HEK293 (cell line): Measurements from ENCODE around the gene SLC39A12.

ENCODE experiments used
- CTCF ChIA-PET: fragments of 350-600 bp; formaldehyde crosslinking; extraction: SDS; loops from one replicate; lab custom pipeline; 2021; ENCODE audit warnings: antibody characterized with exemption; lab: Yijun Ruan, JAX
- POLR2A ChIA-PET: fragments of 300-600 bp; formaldehyde crosslinking; extraction: SDS; loops from one replicate; lab custom pipeline; 2020; ENCODE audit warnings: antibody characterized with exemption, inconsistent platforms; lab: Yijun Ruan, JAX
- H3K27ac ChIP-seq: fragments of 200-500 bp; sonication (Bioruptor generic); 2 replicates; pipeline ENCODE4 v1.5.1; 2014; ENCODE audit warnings: low read depth, low read length, control low read depth, inconsistent platforms; ENCODE audit errors: extremely low read depth
- H3K36me3 ChIP-seq, 2 experiments: fragments of 200-500 bp in 1 of 2; sonication (Bioruptor generic) in 1 of 2; 1 replicate in 1 of 2; 2 replicates in 1 of 2; pipeline ENCODE4 v1.5.1; 2014 to 2017; ENCODE audit warnings: inconsistent platforms in 2 of 2, low read length in 2 of 2; ENCODE audit not compliant: control insufficient read depth in 2 of 2, insufficient read depth in 1 of 2
- H3K4me1 ChIP-seq: fragments of 200-500 bp; sonication (Bioruptor generic); 2 replicates; pipeline ENCODE4 v1.5.1; 2014; ENCODE audit warnings: mild to moderate bottlenecking, low read length, inconsistent platforms; ENCODE audit not compliant: control insufficient read depth, insufficient read depth
- H3K4me3 ChIP-seq: 2 replicates; pipeline ENCODE4 v1.5.1; 2011; ENCODE audit warnings: low read depth, mild to moderate bottlenecking, control low read depth, low read length, moderate library complexity
- H3K9me3 ChIP-seq: fragments of 200-500 bp; sonication (Bioruptor generic); 2 replicates; pipeline ENCODE4 v1.5.1; 2014; ENCODE audit warnings: low read depth, low read length, inconsistent platforms; ENCODE audit not compliant: control insufficient read depth, insufficient read depth
- ELK4 ChIP-seq: IDR thresholded peaks from 2 replicates; pipeline ENCODE4 v1.6.1; 2011; ENCODE audit warnings: mild to moderate bottlenecking, low read depth, low read length, borderline replicate concordance
- HOXD13 ChIP-seq: sonication (generic); formaldehyde crosslinking; IDR thresholded peaks from 2 replicates; pipeline ENCODE4 v1.8.0; 2022; ENCODE audit warnings: missing genetic modification reagents, borderline replicate concordance
- PRDM6 ChIP-seq: fragments of 450-650 bp; formaldehyde crosslinking; IDR thresholded peaks from 2 replicates; pipeline ENCODE4 v1.5.1; 2017; ENCODE audit warnings: missing biosample characterization, missing genetic modification characterization
- REPIN1 ChIP-seq: fragments of 450-650 bp; formaldehyde crosslinking; IDR thresholded peaks from 2 replicates; pipeline ENCODE4 v1.5.1; 2017; ENCODE audit warnings: missing biosample characterization, missing genetic modification characterization, low read depth
- SCRT2 ChIP-seq: fragments of 450-650 bp; formaldehyde crosslinking; IDR thresholded peaks from 2 replicates; pipeline ENCODE4 v1.5.1; 2016; ENCODE audit warnings: missing biosample characterization, missing genetic modification characterization
- ZBTB8A ChIP-seq: fragments of 450-650 bp; formaldehyde crosslinking; IDR thresholded peaks from 2 replicates; pipeline ENCODE4 v1.5.1; 2016; ENCODE audit warnings: missing biosample characterization, missing genetic modification characterization
- ZFP41 ChIP-seq: fragments of 450-650 bp; formaldehyde crosslinking; IDR thresholded peaks from 2 replicates; pipeline ENCODE4 v1.5.1; 2016; ENCODE audit warnings: missing biosample characterization, missing genetic modification characterization, borderline replicate concordance
- ZFP69B ChIP-seq: fragments of 450-650 bp; formaldehyde crosslinking; IDR thresholded peaks from 2 replicates; pipeline ENCODE4 v1.5.1; 2016; ENCODE audit warnings: missing biosample characterization, missing genetic modification characterization
- ZNF121 ChIP-seq: fragments of 450-650 bp; formaldehyde crosslinking; IDR thresholded peaks from 2 replicates; pipeline ENCODE4 v1.5.1; 2016; ENCODE audit warnings: missing biosample characterization, missing genetic modification characterization
- ZNF140 ChIP-seq: fragments of 450-650 bp; formaldehyde crosslinking; IDR thresholded peaks from 2 replicates; pipeline ENCODE4 v1.5.1; 2016; ENCODE audit warnings: missing biosample characterization, missing genetic modification characterization
- ZNF169 ChIP-seq: fragments of 450-650 bp; formaldehyde crosslinking; IDR thresholded peaks from 2 replicates; pipeline ENCODE4 v1.5.1; 2016; ENCODE audit warnings: missing biosample characterization, missing genetic modification characterization
- ZNF19 ChIP-seq: fragments of 450-650 bp; formaldehyde crosslinking; IDR thresholded peaks from 2 replicates; pipeline ENCODE4; 2016; ENCODE audit warnings: missing biosample characterization, missing genetic modification characterization, low read depth
- ZNF202 ChIP-seq: fragments of 450-650 bp; formaldehyde crosslinking; IDR thresholded peaks from 2 replicates; pipeline ENCODE4 v1.5.1; 2016; ENCODE audit warnings: missing biosample characterization, missing genetic modification characterization, borderline replicate concordance
- ZNF354C ChIP-seq: fragments of 450-650 bp; formaldehyde crosslinking; IDR thresholded peaks from 2 replicates; pipeline ENCODE4 v1.5.1; 2016; ENCODE audit warnings: missing biosample characterization, missing genetic modification characterization, low read depth, borderline replicate concordance
- ZNF37A ChIP-seq: fragments of 450-650 bp; IDR thresholded peaks from 2 replicates; pipeline ENCODE4 v1.5.1; 2018; ENCODE audit warnings: missing biosample characterization, missing genetic modification characterization
- ZNF449 ChIP-seq: fragments of 450-650 bp; formaldehyde crosslinking; IDR thresholded peaks from 2 replicates; pipeline ENCODE4 v1.5.1; 2017; ENCODE audit warnings: missing biosample characterization, mild to moderate bottlenecking, missing genetic modification characterization, moderate library complexity
- ZNF48 ChIP-seq: fragments of 450-650 bp; formaldehyde crosslinking; IDR thresholded peaks from 2 replicates; pipeline ENCODE4 v1.5.1; 2016; ENCODE audit warnings: missing biosample characterization, missing genetic modification characterization
- ZNF555 ChIP-seq: fragments of 450-650 bp; formaldehyde crosslinking; conservative IDR thresholded peaks from 2 replicates; pipeline ENCODE4 v1.5.1; 2017; ENCODE audit warnings: missing biosample characterization, mild to moderate bottlenecking, missing genetic modification characterization, inconsistent platforms
- ZNF596 ChIP-seq: fragments of 450-650 bp; IDR thresholded peaks from 2 replicates; pipeline ENCODE4 v1.5.0; 2018; ENCODE audit warnings: missing biosample characterization, mild to moderate bottlenecking, missing genetic modification characterization, moderate library complexity
- ZSCAN23 ChIP-seq: fragments of 450-650 bp; formaldehyde crosslinking; IDR thresholded peaks from 2 replicates; pipeline ENCODE4 v1.5.1; 2016; ENCODE audit warnings: missing biosample characterization, missing genetic modification characterization
- ZSCAN5A ChIP-seq: fragments of 450-650 bp; formaldehyde crosslinking; IDR thresholded peaks from 2 replicates; pipeline ENCODE4 v1.5.1; 2016; ENCODE audit warnings: missing biosample characterization, missing genetic modification characterization

Gene SLC39A12

GRCh38 chr10:17980846-17981565 lies 29.3 kb downstream of the SLC39A12 start:
- Histone ChIP-seq H3K4me1 (peaks cover 4% of the 10 kb centered on the region), H3K36me3 (no peaks in the 10 kb centered on the region), H3K27ac (no peak overlapping the region), H3K9me3 (no peaks in the 10 kb centered on the region), H3K4me3 (no peak overlapping the region)
- POLR2A ChIA-PET: no interaction called here
- TF ChIP-seq ZBTB8A: no peak
- CTCF ChIA-PET: interaction anchor here (0.9 kb wide), 1 partner anchor 47 kb away, joined by 3 read pairs; no protein-coding TSS in a partner anchor

GRCh38 chr10:17981766-17982380 lies 30.2 kb downstream of the SLC39A12 start:
- ChIA-PET POLR2A (no interaction called here), CTCF (interaction anchor here (0.8 to 1.0 kb wide), 2 partner anchors 13 to 71 kb away, joined by 3 to 5 read pairs; no protein-coding TSS in a partner anchor)
- H3K27ac ChIP-seq: no peak overlapping the region

GRCh38 chr10:17984056-17984455 lies 32.3 kb downstream of the SLC39A12 start:
- no peaks in the 10 kb centered on the region for H3K9me3 ChIP-seq
- no peak for TF ChIP-seq ZFP41 (tag by site-specific recombination)
- no peak for TF ChIP-seq ZNF354C
- TF ChIP-seq ZNF169 (tag by site-specific recombination): no peak
- no peak for TF ChIP-seq ZNF140 (tag by site-specific recombination)
- TF ChIP-seq SCRT2 (tag by site-specific recombination): no peak
- TF ChIP-seq ZNF596 (tag by site-specific recombination): no peak
- TF ChIP-seq HOXD13: no peak
- TF ChIP-seq ELK4: no peak
- TF ChIP-seq ZNF37A: no peak
- TF ChIP-seq ZNF19 (tag by site-specific recombination): no peak
- TF ChIP-seq ZFP69B: no peak
- TF ChIP-seq PRDM6 (tag by site-specific recombination): no peak
- TF ChIP-seq ZNF202 (tag by site-specific recombination): no peak
- ChIA-PET POLR2A (no interaction called here), CTCF (interaction anchor here (0.6 kb wide), 1 partner anchor 189 kb away, joined by 3 read pairs; no protein-coding TSS in a partner anchor)
- no peaks in the 10 kb centered on the region for H3K36me3 ChIP-seq
- H3K27ac ChIP-seq: no peak overlapping the region
- H3K4me1 ChIP-seq: peaks cover 4% of the 10 kb centered on the region
- no peak overlapping the region for H3K4me3 ChIP-seq

More at GRCh38 chr10:17981766-17982380, 30.2 kb downstream of the SLC39A12 start:
- TF ChIP-seq ZSCAN23 (tag by site-specific recombination) (no peak), ZNF449 (tag by site-specific recombination) (no peak), ZSCAN5A (no peak), ZNF48 (tag by site-specific recombination) (no peak), REPIN1 (tag by site-specific recombination) (no peak), ELK4 (no peak), ZFP41 (tag by site-specific recombination) (no peak), ZNF555 (tag by site-specific recombination) (no peak), ZNF121 (no peak)
- Histone ChIP-seq H3K4me1 (peaks cover 4% of the 10 kb centered on the region), H3K4me3 (no peak overlapping the region), H3K9me3 (no peaks in the 10 kb centered on the region), H3K36me3 (no peaks in the 10 kb centered on the region)
